HTERT RPE-1 (cell line): ENCODE data around the gene ANK2.
"Not testable (repeated sequence)": the region's sequence is repeated elsewhere in the genome, so short reads cannot be mapped to it uniquely, and the experiment has no call there.

ENCODE experiments used
- in situ Hi-C: fragments of 300-500 bp; cut with MboI; formaldehyde crosslinking; loops from 4 replicates; pipeline ENCODE4 v1.14.3; 2020; ENCODE audit warnings: low sequenced_read_pairs

The ANK2 gene

GRCh38 chr4:113183032-113183605 is 133.7 kb downstream of the ANK2 start:
- in situ Hi-C loops, result no loop called here

- in situ Hi-C loops, result not testable (repeated sequence)
These were observed 136.8 kb downstream of the ANK2 start for GRCh38 chr4:113186220-113186619.

GRCh38 chr4:113186913-113187312 is 137.5 kb downstream of the ANK2 start:
- in situ Hi-C loops, result no loop called here

- in situ Hi-C loops, result no loop called here
These were observed 137.9 kb downstream of the ANK2 start for GRCh38 chr4:113187358-113187757.

GRCh38 chr4:113189546-113189945 is 140.1 kb downstream of the ANK2 start:
- in situ Hi-C loops, result no loop called here

GRCh38 chr4:113209153-113209552 is 159.7 kb downstream of the ANK2 start:
- in situ Hi-C loops, result no loop called here

GRCh38 chr4:113209652-113210320 is 160.3 kb downstream of the ANK2 start:
- in situ Hi-C loops, result no loop called here

- in situ Hi-C loops, result no loop called here
These were observed 163.2 kb downstream of the ANK2 start for GRCh38 chr4:113212613-113213012.

GRCh38 chr4:113221990-113222389 is 172.5 kb downstream of the ANK2 start:
- in situ Hi-C loops, result no loop called here

- in situ Hi-C loops, result no loop called here
These were observed 173.0 kb downstream of the ANK2 start for GRCh38 chr4:113222471-113222870.

- in situ Hi-C loops, result no loop called here
These were observed 173.5 kb downstream of the ANK2 start for GRCh38 chr4:113223001-113223400.

- in situ Hi-C loops, result no loop called here
These were observed 182.7 kb downstream of the ANK2 start for GRCh38 chr4:113232194-113232593.

GRCh38 chr4:113236916-113237315 is 187.5 kb downstream of the ANK2 start:
- in situ Hi-C loops, result no loop called here

GRCh38 chr4:113243312-113243711 is 193.9 kb downstream of the ANK2 start:
- in situ Hi-C loops, result no loop called here

GRCh38 chr4:113244747-113245146 is 195.3 kb downstream of the ANK2 start:
- in situ Hi-C loops, result not testable (repeated sequence)

- in situ Hi-C loops, result no loop called here
These were observed 198.9 kb downstream of the ANK2 start for GRCh38 chr4:113248320-113248719.

GRCh38 chr4:113255628-113256027 is 206.2 kb downstream of the ANK2 start:
- in situ Hi-C loops, result no loop called here

GRCh38 chr4:113256946-113257345 is 207.5 kb downstream of the ANK2 start:
- in situ Hi-C loops, result no loop called here

GRCh38 chr4:113260688-113261087 is 211.2 kb downstream of the ANK2 start:
- in situ Hi-C loops, result no loop called here

- in situ Hi-C loops, result no loop called here
These were observed 213.8 kb downstream of the ANK2 start for GRCh38 chr4:113263274-113263673.

GRCh38 chr4:113270520-113271319 is 221.3 kb downstream of the ANK2 start:
- in situ Hi-C loops, result no loop called here

- in situ Hi-C loops, result no loop called here
These were observed 223.1 kb downstream of the ANK2 start for GRCh38 chr4:113272523-113272922.
